ENCODE data around the gene ATG9A.
A peak's percentile ranks its signal among the peaks of the same experiment; 100 is the strongest.

DNA sequence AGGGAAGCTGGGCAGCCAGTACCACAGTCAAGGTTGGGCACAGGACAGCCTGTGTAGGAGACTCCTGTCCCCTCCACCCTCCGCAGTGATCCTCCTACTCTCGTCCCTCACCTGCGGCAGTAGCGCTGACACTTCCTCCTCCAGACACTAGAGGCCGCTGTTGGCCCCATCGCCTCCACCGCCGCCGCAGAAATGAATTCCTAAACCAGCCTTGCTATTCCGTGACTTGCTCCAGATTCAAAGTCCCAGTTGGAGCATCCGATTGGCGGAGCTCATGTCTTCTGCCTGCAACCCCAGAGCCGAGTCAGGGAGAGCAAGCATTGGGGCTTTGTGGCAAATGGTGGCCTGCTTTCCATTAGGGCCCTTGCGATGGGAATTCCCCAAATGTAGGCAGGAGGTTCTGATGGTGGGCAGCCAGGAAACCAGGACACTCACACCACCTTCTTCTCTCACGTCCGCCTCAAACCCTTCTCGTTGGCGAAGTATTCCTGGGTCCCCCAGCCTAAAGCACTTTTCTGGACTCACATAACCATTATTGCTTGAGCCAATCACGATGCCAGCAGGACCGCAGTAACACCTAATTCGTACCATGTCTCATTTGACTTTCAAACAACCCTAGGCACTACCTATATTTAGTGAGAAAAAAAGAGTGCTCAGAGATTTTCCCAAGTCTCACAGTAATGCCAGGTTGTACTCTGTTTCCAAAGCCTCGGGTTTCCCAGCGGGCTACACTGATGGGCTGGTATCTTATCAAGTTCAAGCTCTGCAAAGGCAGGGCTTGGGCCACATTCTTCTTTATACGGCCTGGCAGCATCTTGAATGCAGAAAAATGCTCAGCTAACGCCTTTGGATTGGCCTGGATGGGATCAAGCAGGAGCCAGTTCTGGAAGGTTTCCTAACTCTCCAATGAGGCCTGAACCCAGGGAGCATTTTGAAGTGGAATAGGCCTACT, 48.5 kb upstream of the ATG9A start:
- TF ChIP-seq, protein P1, sequence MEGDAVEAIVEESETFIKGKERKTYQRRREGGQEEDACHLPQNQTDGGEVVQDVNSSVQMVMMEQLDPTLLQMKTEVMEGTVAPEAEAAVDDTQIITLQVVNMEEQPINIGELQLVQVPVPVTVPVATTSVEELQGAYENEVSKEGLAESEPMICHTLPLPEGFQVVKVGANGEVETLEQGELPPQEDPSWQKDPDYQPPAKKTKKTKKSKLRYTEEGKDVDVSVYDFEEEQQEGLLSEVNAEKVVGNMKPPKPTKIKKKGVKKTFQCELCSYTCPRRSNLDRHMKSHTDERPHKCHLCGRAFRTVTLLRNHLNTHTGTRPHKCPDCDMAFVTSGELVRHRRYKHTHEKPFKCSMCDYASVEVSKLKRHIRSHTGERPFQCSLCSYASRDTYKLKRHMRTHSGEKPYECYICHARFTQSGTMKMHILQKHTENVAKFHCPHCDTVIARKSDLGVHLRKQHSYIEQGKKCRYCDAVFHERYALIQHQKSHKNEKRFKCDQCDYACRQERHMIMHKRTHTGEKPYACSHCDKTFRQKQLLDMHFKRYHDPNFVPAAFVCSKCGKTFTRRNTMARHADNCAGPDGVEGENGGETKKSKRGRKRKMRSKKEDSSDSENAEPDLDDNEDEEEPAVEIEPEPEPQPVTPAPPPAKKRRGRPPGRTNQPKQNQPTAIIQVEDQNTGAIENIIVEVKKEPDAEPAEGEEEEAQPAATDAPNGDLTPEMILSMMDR (IDR thresholded peaks at IDR 0.05): peak; percentile 97 to 100 (median 98)
- no peak for TF ChIP-seq POLR2A (IDR thresholded peaks at IDR 0.05)
